ENCODE data around the gene DIP2C.
"Not testable (repeated sequence)": the region's sequence is repeated elsewhere in the genome, so short reads cannot be mapped to it uniquely, and the experiment has no call there.

DIP2C gene

GRCh38 chr10:526651-527312 lies 162.7 kb downstream of the DIP2C start:
- DNase-seq = no peak

GRCh38 chr10:525565-526315 lies 163.7 kb downstream of the DIP2C start:
- DNase-seq = no peak

GRCh38 chr10:523925-524324 lies 165.5 kb downstream of the DIP2C start:
- no peak for DNase-seq

GRCh38 chr10:522350-522749 lies 167.1 kb downstream of the DIP2C start:
- no peak for DNase-seq

GRCh38 chr10:521261-522250 lies 167.9 kb downstream of the DIP2C start:
- no peak for DNase-seq

GRCh38 chr10:520402-520787 lies 169.1 kb downstream of the DIP2C start:
- DNase-seq = no peak

- DNase-seq = no peak
Observed at GRCh38 chr10:519716-520401, 169.6 kb downstream of the DIP2C start.

GRCh38 chr10:519055-519715 lies 170.3 kb downstream of the DIP2C start:
- no peak for DNase-seq

- no peak for DNase-seq
Observed at GRCh38 chr10:517872-518475, 171.5 kb downstream of the DIP2C start.

GRCh38 chr10:517241-517830 lies 172.1 kb downstream of the DIP2C start:
- no peak for DNase-seq

GRCh38 chr10:516764-517163 lies 172.7 kb downstream of the DIP2C start:
- no peak for DNase-seq

GRCh38 chr10:515674-516073 lies 173.8 kb downstream of the DIP2C start:
- DNase-seq = no peak

GRCh38 chr10:514137-514671 lies 175.3 kb downstream of the DIP2C start:
- DNase-seq = peak; percentile 93

- no peak for DNase-seq
Observed at GRCh38 chr10:513393-513792, 176.1 kb downstream of the DIP2C start.

GRCh38 chr10:512661-513060 lies 176.8 kb downstream of the DIP2C start:
- not testable (repeated sequence) for DNase-seq

GRCh38 chr10:511849-512191 lies 177.6 kb downstream of the DIP2C start:
- DNase-seq = peak; percentile 18

- DNase-seq = peak; percentile 81
Observed at GRCh38 chr10:511101-511848, 178.2 kb downstream of the DIP2C start.

- peak; percentile 51 for DNase-seq
Observed at GRCh38 chr10:510415-510881, 179.0 kb downstream of the DIP2C start.

- DNase-seq = no peak
Observed at GRCh38 chr10:509361-510102, 179.9 kb downstream of the DIP2C start.

GRCh38 chr10:508726-509125 lies 180.7 kb downstream of the DIP2C start:
- DNase-seq = no peak
